ENCODE measurements around the gene LGR4.

LGR4 gene

GRCh38 chr11:27397624-27398399 is 74.8 kb downstream of the LGR4 start:
- DNase-seq: no peak

- no peak for DNase-seq
Observed at GRCh38 chr11:27396259-27396839, 76.2 kb downstream of the LGR4 start.

- DNase-seq: peak; percentile 30
Observed at GRCh38 chr11:27395556-27396258, 76.9 kb downstream of the LGR4 start.

- DNase-seq: no peak
Observed at GRCh38 chr11:27394781-27395228, 77.8 kb downstream of the LGR4 start.

- DNase-seq: no peak
Observed at GRCh38 chr11:27392278-27393114, 80.1 kb downstream of the LGR4 start.

GRCh38 chr11:27391331-27392015 is 81.1 kb downstream of the LGR4 start:
- no peak for DNase-seq

- no peak for DNase-seq
Observed at GRCh38 chr11:27390318-27391295, 82.0 kb downstream of the LGR4 start.

GRCh38 chr11:27388869-27389268 is 83.7 kb downstream of the LGR4 start:
- DNase-seq: no peak

- DNase-seq: no peak
Observed at GRCh38 chr11:27388001-27388400, 84.6 kb downstream of the LGR4 start.

- no peak for DNase-seq
Observed at GRCh38 chr11:27387362-27387761, 85.2 kb downstream of the LGR4 start.

GRCh38 chr11:27386181-27386845 is 86.3 kb downstream of the LGR4 start:
- DNase-seq: no peak

GRCh38 chr11:27385245-27385644 is 87.3 kb downstream of the LGR4 start:
- no peak for DNase-seq

GRCh38 chr11:27384227-27384626 is 88.4 kb downstream of the LGR4 start:
- DNase-seq: no peak

GRCh38 chr11:27383645-27384044 is 88.9 kb downstream of the LGR4 start:
- DNase-seq: no peak

GRCh38 chr11:27381238-27381666 is 91.3 kb downstream of the LGR4 start:
- DNase-seq: no peak

GRCh38 chr11:27380771-27381170 is 91.8 kb downstream of the LGR4 start:
- DNase-seq: no peak

GRCh38 chr11:27379449-27379848 is 93.1 kb downstream of the LGR4 start:
- no peak for DNase-seq

- no peak for DNase-seq
Observed at GRCh38 chr11:27375370-27375769, 97.2 kb downstream of the LGR4 start.

GRCh38 chr11:27373856-27374602 is 98.6 kb downstream of the LGR4 start:
- DNase-seq: no peak

GRCh38 chr11:27373392-27373791 is 99.2 kb downstream of the LGR4 start:
- no peak for DNase-seq
